DND-41 (cell line): ENCODE results near the gene WDR83.

Source experiments
- ATAC-seq: fragments of 200-7000 bp; cut with Tn5 transposase; 3 replicates; pipeline ENCODE4 v1.9.1; 2021; ENCODE audit warnings: low read depth; ENCODE audit not compliant: insufficient read depth
- DNase-seq: peaks from one replicate; pipeline ENCODE4 v3.0.0-alpha.2; 2020
- H2AFZ ChIP-seq: 2 replicates; pipeline ENCODE4 v1.6.0; 2012; ENCODE audit warnings: low read depth, low read length
- H3K27ac ChIP-seq: 2 replicates; pipeline ENCODE4 v1.5.1; 2012; ENCODE audit warnings: low read length, inconsistent platforms
- H3K27me3 ChIP-seq: fragments of 200-600 bp; sonication (generic); 2 replicates; pipeline ENCODE4 v1.6.0; 2012; ENCODE audit warnings: low read length, mild to moderate bottlenecking, inconsistent platforms; ENCODE audit not compliant: insufficient read depth, poor library complexity
- H3K36me3 ChIP-seq: 2 replicates; pipeline ENCODE4 v1.5.1; 2012; ENCODE audit warnings: low read length, inconsistent platforms; ENCODE audit not compliant: insufficient read depth
- H3K4me1 ChIP-seq: 2 replicates; pipeline ENCODE4 v1.5.1; 2012; ENCODE audit warnings: mild to moderate bottlenecking, low read length; ENCODE audit not compliant: insufficient read depth
- H3K4me2 ChIP-seq: 2 replicates; pipeline ENCODE4 v1.6.0; 2012; ENCODE audit warnings: mild to moderate bottlenecking, moderate library complexity, low read length, inconsistent platforms; ENCODE audit not compliant: insufficient read depth
- H3K4me3 ChIP-seq, 2 experiments: fragments of 200-600 bp in 1 of 2; shearing (Covaris generic) in 1 of 2; 2 replicates each; pipeline ENCODE4 v1.5.1; 2012 to 2016; ENCODE audit warnings: inconsistent platforms in 2 of 2, low read length in 2 of 2, mild to moderate bottlenecking in 2 of 2, low read depth in 1 of 2, moderate library complexity in 1 of 2
- H3K79me2 ChIP-seq: 2 replicates; pipeline ENCODE4 v1.6.0; 2012; ENCODE audit warnings: low read length, inconsistent platforms; ENCODE audit not compliant: insufficient read depth
- H3K9ac ChIP-seq: 2 replicates; pipeline ENCODE4 v1.6.0; 2012; ENCODE audit warnings: low read depth, mild to moderate bottlenecking, inconsistent platforms, low read length, moderate library complexity
- H3K9me3 ChIP-seq: 2 replicates; pipeline ENCODE4 v1.5.1; 2012; ENCODE audit warnings: low read length, moderate library complexity, mild to moderate bottlenecking, inconsistent platforms; ENCODE audit not compliant: insufficient read depth, severe bottlenecking
- H4K20me1 ChIP-seq: 2 replicates; pipeline ENCODE4 v1.6.0; 2012; ENCODE audit warnings: low read length; ENCODE audit not compliant: insufficient read depth
- EZH2 ChIP-seq: IDR thresholded peaks from 3 replicates; pipeline ENCODE4 v1.6.1; 2012; ENCODE audit warnings: borderline replicate concordance, low read depth, mild to moderate bottlenecking, moderate library complexity, low read length, inconsistent platforms; ENCODE audit not compliant: severe bottlenecking
- TF ChIP-seq, protein P1 (sequence below): IDR thresholded peaks from 2 replicates; pipeline ENCODE4 v1.5.1; 2012; ENCODE audit warnings: borderline replicate concordance, low read length, moderate library complexity, mild to moderate bottlenecking; ENCODE audit not compliant: poor library complexity, severe bottlenecking; ENCODE audit errors: extremely low read depth

WDR83 gene

DNA sequence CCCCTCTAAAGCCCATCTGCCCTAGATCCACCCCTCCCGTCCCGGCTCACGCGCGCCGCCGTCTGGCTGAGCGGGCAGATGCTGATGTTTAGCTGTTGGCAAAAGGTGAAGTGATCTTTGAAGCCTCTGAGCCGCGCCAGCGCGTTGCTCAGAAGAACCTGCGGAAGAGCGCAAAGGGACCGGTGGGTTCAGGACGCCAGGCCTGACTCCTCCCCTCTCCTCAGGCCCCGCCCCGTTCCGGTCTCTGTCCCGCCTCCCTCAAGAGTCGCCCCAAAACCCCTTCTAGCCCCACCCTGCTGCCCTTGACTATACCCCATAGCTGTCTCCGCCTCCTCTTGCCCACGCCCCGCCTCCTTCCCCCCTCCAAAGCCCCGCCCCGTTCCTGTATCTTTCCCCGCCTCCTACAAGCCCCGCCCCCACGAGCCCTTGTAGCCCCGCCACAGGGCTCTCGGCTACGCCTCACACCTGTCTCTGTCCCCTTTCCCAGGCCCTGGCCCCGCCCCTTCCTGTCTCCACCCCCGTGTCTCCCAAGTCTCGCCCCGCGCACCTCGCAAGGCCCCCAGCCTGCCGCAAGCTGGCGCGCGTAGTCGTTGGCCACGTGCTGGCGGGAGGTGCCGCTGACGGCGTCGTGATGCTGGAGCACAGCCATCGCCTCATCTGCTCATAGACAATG is 9.6 kb upstream of the WDR83 start:
- Histone ChIP-seq H3K4me3 (no peak overlapping the region), H3K36me3 (peaks cover 49% of the 10 kb centered on the region), H3K9ac (no peak overlapping the region), H2AFZ (no peak overlapping the region), H3K79me2 (no peaks in the 10 kb centered on the region), H3K4me2 (no peak overlapping the region), H3K4me1 (no peaks in the 10 kb centered on the region), H3K9me3 (no peaks in the 10 kb centered on the region), H3K27ac (no peak overlapping the region), H3K27me3 (no peaks in the 10 kb centered on the region), H4K20me1 (no peaks in the 10 kb centered on the region; the same call in 1 of the 2 replicates)
- peak; percentile 43 for DNase-seq
- TF ChIP-seq, protein P1, sequence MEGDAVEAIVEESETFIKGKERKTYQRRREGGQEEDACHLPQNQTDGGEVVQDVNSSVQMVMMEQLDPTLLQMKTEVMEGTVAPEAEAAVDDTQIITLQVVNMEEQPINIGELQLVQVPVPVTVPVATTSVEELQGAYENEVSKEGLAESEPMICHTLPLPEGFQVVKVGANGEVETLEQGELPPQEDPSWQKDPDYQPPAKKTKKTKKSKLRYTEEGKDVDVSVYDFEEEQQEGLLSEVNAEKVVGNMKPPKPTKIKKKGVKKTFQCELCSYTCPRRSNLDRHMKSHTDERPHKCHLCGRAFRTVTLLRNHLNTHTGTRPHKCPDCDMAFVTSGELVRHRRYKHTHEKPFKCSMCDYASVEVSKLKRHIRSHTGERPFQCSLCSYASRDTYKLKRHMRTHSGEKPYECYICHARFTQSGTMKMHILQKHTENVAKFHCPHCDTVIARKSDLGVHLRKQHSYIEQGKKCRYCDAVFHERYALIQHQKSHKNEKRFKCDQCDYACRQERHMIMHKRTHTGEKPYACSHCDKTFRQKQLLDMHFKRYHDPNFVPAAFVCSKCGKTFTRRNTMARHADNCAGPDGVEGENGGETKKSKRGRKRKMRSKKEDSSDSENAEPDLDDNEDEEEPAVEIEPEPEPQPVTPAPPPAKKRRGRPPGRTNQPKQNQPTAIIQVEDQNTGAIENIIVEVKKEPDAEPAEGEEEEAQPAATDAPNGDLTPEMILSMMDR, result no peak
- no peak for TF ChIP-seq EZH2
- peak; percentile 50; the same call in 2 of the 3 replicates for ATAC-seq

DNA sequence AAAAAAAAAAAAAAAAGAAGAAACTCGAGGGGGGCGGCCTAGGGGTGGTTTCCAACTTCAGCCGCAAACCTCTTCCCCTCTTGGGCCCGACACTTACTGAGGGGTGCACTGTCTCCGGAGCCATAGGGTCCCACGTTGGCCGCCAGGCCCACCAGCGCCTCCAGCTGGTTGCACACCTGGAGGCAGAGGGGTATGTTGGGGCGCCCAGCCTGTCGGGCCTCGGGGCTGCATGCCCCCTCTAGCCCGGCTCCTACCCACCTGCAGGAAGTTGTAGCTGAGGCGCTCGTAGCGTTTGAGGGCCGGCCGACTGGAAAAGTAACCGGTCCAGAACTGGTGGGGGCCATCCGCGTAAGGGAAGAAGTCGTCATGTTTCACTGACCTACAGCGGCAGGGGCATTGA is 8.6 kb upstream of the WDR83 start:
- no peak for DNase-seq
- peaks cover 54% of the 10 kb centered on the region for H3K36me3 ChIP-seq
- no peaks in the 10 kb centered on the region for H3K9me3 ChIP-seq
- H3K4me3 ChIP-seq, result no peak overlapping the region
- H3K4me2 ChIP-seq, result no peak overlapping the region
- no peak overlapping the region for H2AFZ ChIP-seq
- no peak for TF ChIP-seq EZH2
- TF ChIP-seq, protein P1, result no peak
- H3K9ac ChIP-seq, result no peak overlapping the region
- no peaks in the 10 kb centered on the region for H3K79me2 ChIP-seq
- H3K27me3 ChIP-seq, result no peaks in the 10 kb centered on the region
- H4K20me1 ChIP-seq, result no peaks in the 10 kb centered on the region; the same call in 1 of the 2 replicates
- no peaks in the 10 kb centered on the region for H3K4me1 ChIP-seq
- H3K27ac ChIP-seq, result no peak overlapping the region
- ATAC-seq, result no peak

DNA sequence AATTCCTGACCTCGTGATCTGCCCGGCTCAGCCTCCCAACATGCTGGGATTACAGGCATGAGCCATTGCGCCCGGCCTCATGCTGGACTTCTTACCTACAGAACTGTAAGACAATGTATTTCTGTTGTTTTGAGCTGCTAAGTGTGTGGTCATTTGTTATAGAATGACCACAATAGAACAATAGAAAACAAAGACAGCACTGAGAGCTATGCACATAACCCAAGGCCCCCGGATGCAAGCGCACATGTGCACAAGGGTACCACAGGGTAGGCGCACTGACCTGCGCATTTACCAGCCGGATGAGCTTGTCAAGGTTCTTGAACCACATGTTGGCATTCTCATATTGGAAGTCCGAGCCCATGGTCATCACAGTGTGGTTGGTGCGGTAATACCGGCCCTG is 5.6 kb upstream of the WDR83 start:
- no peak overlapping the region for H3K4me3 ChIP-seq
- DNase-seq (no peak), ATAC-seq (no peak)
- no peaks in the 10 kb centered on the region for H3K9me3 ChIP-seq
- peaks cover 12% of the 10 kb centered on the region for H3K4me1 ChIP-seq
- no peak overlapping the region for H3K4me2 ChIP-seq
- H3K36me3 ChIP-seq, result peaks cover 64% of the 10 kb centered on the region
- H3K27me3 ChIP-seq, result no peaks in the 10 kb centered on the region
- H3K9ac ChIP-seq, result no peak overlapping the region
- H3K27ac ChIP-seq, result no peak overlapping the region
- H2AFZ ChIP-seq, result no peak overlapping the region
- H3K79me2 ChIP-seq, result peaks cover 13% of the 10 kb centered on the region
- TF ChIP-seq EZH2, result no peak
- TF ChIP-seq, protein P1, result no peak
- no peaks in the 10 kb centered on the region; the same call in 1 of the 2 replicates for H4K20me1 ChIP-seq
